Mesenchymal stem cell (in vitro differentiated cells and primary cell): ENCODE measurements around the gene TAF15.
A peak's percentile ranks its signal among the peaks of the same experiment; 100 is the strongest.

Source experiments
- DNase-seq: peaks from one replicate; pipeline ENCODE4 v3.0.0-alpha.2; 2013
- H2AFZ ChIP-seq: one replicate; pipeline ENCODE4 v1.6.1; 2013; ENCODE audit warnings: low read depth, mild to moderate bottlenecking, control low read depth, inconsistent platforms, low read length, moderate library complexity
- H2AK5ac ChIP-seq: 2 replicates; pipeline ENCODE4 v1.6.1; 2013; ENCODE audit warnings: low read length, moderate library complexity, mild to moderate bottlenecking, inconsistent platforms; ENCODE audit not compliant: severe bottlenecking
- H2BK120ac ChIP-seq: one replicate; pipeline ENCODE4 v1.6.1; 2013; ENCODE audit warnings: low read depth, mild to moderate bottlenecking, inconsistent platforms, low read length, moderate library complexity
- H2BK12ac ChIP-seq, 2 experiments: one replicate each; pipeline ENCODE4 v1.6.1; 2013; ENCODE audit warnings: inconsistent platforms in 2 of 2, low read length in 2 of 2, mild to moderate bottlenecking in 2 of 2, moderate library complexity in 2 of 2, control low read depth in 1 of 2
- H2BK15ac ChIP-seq: one replicate; pipeline ENCODE4 v1.6.1; 2013; ENCODE audit warnings: mild to moderate bottlenecking, low read depth, inconsistent platforms; ENCODE audit not compliant: poor library complexity, severe bottlenecking
- H2BK5ac ChIP-seq: 2 replicates; pipeline ENCODE4 v1.6.1; 2013; ENCODE audit warnings: low read depth, mild to moderate bottlenecking, low read length, control low read depth, inconsistent platforms; ENCODE audit not compliant: poor library complexity, severe bottlenecking
- H3K14ac ChIP-seq, 2 experiments: one replicate each; pipeline ENCODE4 v1.6.1; 2013; ENCODE audit warnings: inconsistent platforms in 2 of 2, low read length in 2 of 2, control low read depth in 1 of 2, mild to moderate bottlenecking in 1 of 2, moderate library complexity in 1 of 2
- H3K18ac ChIP-seq, 2 experiments: one replicate each; pipeline ENCODE4 v1.6.1; 2013; ENCODE audit warnings: inconsistent platforms in 2 of 2, low read length in 2 of 2, control low read depth in 1 of 2, low read depth in 1 of 2, mild to moderate bottlenecking in 1 of 2
- H3K23ac ChIP-seq, 2 experiments: one replicate each; pipeline ENCODE4 v1.6.1; 2013; ENCODE audit warnings: inconsistent platforms in 2 of 2, low read length in 2 of 2, mild to moderate bottlenecking in 2 of 2, moderate library complexity in 2 of 2, control low read depth in 1 of 2
- H3K27ac ChIP-seq: 2 replicates; pipeline ENCODE4 v1.5.1; 2013; ENCODE audit warnings: mild to moderate bottlenecking, moderate library complexity, low read length, control low read depth, inconsistent platforms; ENCODE audit not compliant: poor library complexity, severe bottlenecking
- H3K27me3 ChIP-seq, 2 experiments: 2 replicates each; pipeline versions ENCODE4 v1.6.1 to v1.7.0; 2013; ENCODE audit warnings: low read length in 2 of 2, mild to moderate bottlenecking in 2 of 2, moderate library complexity in 2 of 2, control low read depth in 1 of 2, inconsistent platforms in 1 of 2; ENCODE audit not compliant: control insufficient read depth in 1 of 2, insufficient read depth in 1 of 2
- H3K36me3 ChIP-seq, 2 experiments: 2 replicates each; pipeline versions ENCODE4 v1.6.1 to v1.7.0; 2013; ENCODE audit warnings: low read length in 2 of 2, control low read depth in 1 of 2, inconsistent platforms in 1 of 2, low read depth in 1 of 2, mild to moderate bottlenecking in 1 of 2; ENCODE audit not compliant: insufficient read depth in 2 of 2, control insufficient read depth in 1 of 2
- H3K4ac ChIP-seq, 2 experiments: one replicate each; pipeline ENCODE4 v1.6.1; 2013; ENCODE audit warnings: inconsistent platforms in 2 of 2, low read length in 2 of 2, mild to moderate bottlenecking in 2 of 2, moderate library complexity in 2 of 2, control low read depth in 1 of 2, low read depth in 1 of 2
- H3K4me1 ChIP-seq: 2 replicates; pipeline ENCODE4 v1.6.1; 2013; ENCODE audit warnings: low read depth, low read length, control low read depth; ENCODE audit not compliant: control insufficient read depth, insufficient read depth
- H3K4me2 ChIP-seq: 2 replicates; pipeline ENCODE4 v1.6.1; 2013; ENCODE audit warnings: low read length, mild to moderate bottlenecking, inconsistent platforms; ENCODE audit not compliant: poor library complexity, severe bottlenecking
- H3K4me3 ChIP-seq, 2 experiments: 2 replicates each; pipeline versions ENCODE4 v1.5.1 to v1.7.0; 2013; ENCODE audit warnings: low read length in 2 of 2, mild to moderate bottlenecking in 2 of 2, control low read depth in 1 of 2, low read depth in 1 of 2; ENCODE audit not compliant: insufficient read depth in 1 of 2
- H3K79me1 ChIP-seq: replicated peaks from 2 replicates; pipeline ENCODE4 v1.6.1; 2013; ENCODE audit warnings: mild to moderate bottlenecking, control low read depth, low read length, inconsistent platforms; ENCODE audit not compliant: poor library complexity, severe bottlenecking
- H3K9ac ChIP-seq: 2 replicates; pipeline ENCODE4 v1.7.0; 2013; ENCODE audit warnings: mild to moderate bottlenecking, low read length, moderate library complexity
- H3K9me3 ChIP-seq: 2 replicates; pipeline ENCODE4 v1.7.0; 2013; ENCODE audit warnings: mild to moderate bottlenecking, low read length; ENCODE audit not compliant: control insufficient read depth
- H4K8ac ChIP-seq: one replicate; pipeline ENCODE4 v1.6.1; 2013; ENCODE audit warnings: inconsistent platforms, mild to moderate bottlenecking, low read length, moderate library complexity
- H4K91ac ChIP-seq: one replicate; pipeline ENCODE4 v1.6.1; 2013; ENCODE audit warnings: mild to moderate bottlenecking, low read length, inconsistent platforms
- WGBS: methylation state at CpG from one replicate; pipeline ENCODE4 v1.1.7; 2013; ENCODE audit warnings: mixed read lengths; 5-methylcytosine and 5-hydroxymethylcytosine counted together

The TAF15 gene

DNA sequence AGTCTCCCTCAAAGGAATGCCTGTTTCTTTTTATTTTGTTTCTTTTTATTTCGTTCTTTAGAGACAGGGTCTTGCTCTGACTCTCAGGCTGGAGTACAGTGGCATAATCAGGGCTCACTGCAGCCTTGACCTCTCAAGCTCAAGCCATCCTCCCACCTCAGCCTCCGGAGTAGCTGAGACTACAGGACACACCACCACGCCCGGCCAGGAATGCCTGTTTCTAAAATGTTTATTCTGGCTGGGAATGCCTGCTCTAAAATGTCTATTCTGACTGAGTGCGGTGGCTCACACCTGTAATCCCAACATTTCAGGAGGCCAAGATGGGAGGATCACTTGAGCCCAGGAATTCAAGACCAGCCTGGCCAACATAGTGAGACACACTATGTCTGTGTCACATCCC, 11.4 kb upstream of the TAF15 start:
- Histone ChIP-seq H3K27me3 (peaks cover 65 to 87% of the 10 kb centered on the region in 2 experiments), H3K18ac (no peak overlapping the region), H3K14ac (no peak overlapping the region), H2BK5ac (no peak overlapping the region), H4K91ac (no peak overlapping the region), H3K4me3 (no peak overlapping the region), H3K4ac (no peak overlapping the region), H3K27ac (no peak overlapping the region), H3K9me3 (no peaks in the 10 kb centered on the region), H2BK15ac (no peak overlapping the region), H2BK120ac (no peak overlapping the region), H3K36me3 (no peaks in the 10 kb centered on the region), H2BK12ac (no peak overlapping the region), H2AK5ac (no peak overlapping the region), H3K79me1 (no peaks in the 10 kb centered on the region), H3K23ac (no peak overlapping the region), H4K8ac (no peak overlapping the region), H3K4me2 (no peak overlapping the region), H3K9ac (no peak overlapping the region), H3K4me1 (peaks cover 13% of the 10 kb centered on the region), H2AFZ (no peak overlapping the region)
- 86% methylated on average over 5 of the region's 5 CpGs for WGBS
- DNase-seq = no peak

DNA sequence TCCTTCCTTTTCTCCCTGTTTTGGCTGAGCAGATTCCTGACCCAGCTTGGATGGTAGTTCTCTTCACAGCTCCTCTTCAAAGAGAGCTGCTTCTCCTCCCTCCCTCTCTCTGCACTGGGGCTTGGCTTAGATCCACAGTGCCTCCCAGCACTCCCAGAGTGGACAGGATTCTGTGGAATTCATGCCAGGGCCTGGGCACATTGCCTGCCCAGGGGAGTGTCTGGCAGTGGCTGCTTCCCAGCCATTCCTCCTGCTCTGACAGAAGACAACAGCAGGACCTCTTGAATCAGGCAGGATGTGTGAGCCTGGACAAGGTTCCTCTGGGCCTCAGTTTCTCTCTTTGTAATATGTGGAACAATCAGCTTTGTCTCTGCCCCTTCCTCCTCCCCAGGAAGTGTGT, 9.3 kb upstream of the TAF15 start:
- Histone ChIP-seq H3K4me1 (peaks cover 9% of the 10 kb centered on the region), H3K9me3 (no peaks in the 10 kb centered on the region), H2BK15ac (no peak overlapping the region)

DNA sequence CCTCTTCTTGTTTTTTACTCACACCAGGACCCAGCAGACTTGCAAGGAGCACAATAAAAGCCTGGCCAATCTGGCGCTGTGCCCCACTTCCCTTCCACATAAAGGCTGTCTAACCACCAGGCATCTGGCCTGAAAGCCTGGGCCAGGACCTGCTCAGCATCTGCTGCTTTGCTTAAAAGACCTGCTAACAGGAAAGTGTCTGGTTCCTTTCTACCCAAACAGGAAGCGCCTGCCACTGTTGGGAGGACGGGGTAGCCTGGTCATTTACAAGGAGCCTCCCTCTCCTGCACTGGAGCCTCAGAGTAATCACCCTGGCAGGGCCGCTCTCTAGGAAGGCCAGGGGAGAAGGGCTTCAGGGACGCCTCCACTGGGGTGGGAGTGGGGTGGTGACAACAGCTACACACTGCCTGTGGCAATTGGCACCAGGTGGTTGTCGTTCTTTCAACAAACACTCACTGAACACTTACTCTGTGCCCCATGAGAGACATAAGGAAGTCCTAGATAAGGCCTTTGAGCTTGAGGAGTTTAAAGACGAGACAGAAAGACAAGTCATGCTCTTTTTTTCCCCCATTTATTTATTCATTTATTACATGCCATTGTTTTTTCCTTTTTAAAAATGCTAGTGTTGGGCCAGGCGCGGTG, 7.6 kb upstream of the TAF15 start:
- WGBS = 42% methylated on average over 5 of the region's 9 CpGs

More for the DNA sequence above, 9.3 kb upstream of the TAF15 start:
- peak overlapping the region; percentile 59 for H4K91ac ChIP-seq
- no peak overlapping the region for H2AK5ac ChIP-seq
- peaks cover 45 to 67% of the 10 kb centered on the region in 2 experiments for H3K27me3 ChIP-seq
- H2BK5ac ChIP-seq = no peak overlapping the region
- peak overlapping the region in 1 of 2 experiments; percentile 42 for H3K18ac ChIP-seq
- no peak for DNase-seq
- no peak overlapping the region for H3K4ac ChIP-seq
- no peak overlapping the region for H4K8ac ChIP-seq
- H3K23ac ChIP-seq = no peak overlapping the region
- no peak overlapping the region for H2AFZ ChIP-seq
- peak overlapping the region; percentile 56 for H2BK120ac ChIP-seq
- no peak overlapping the region for H3K4me3 ChIP-seq
- H2BK12ac ChIP-seq = no peak overlapping the region
- no peaks in the 10 kb centered on the region for H3K79me1 ChIP-seq
- no peak overlapping the region for H3K14ac ChIP-seq
- H3K27ac ChIP-seq = no peak overlapping the region
- no peaks in the 10 kb centered on the region for H3K36me3 ChIP-seq
- H3K4me2 ChIP-seq = no peak overlapping the region
- H3K9ac ChIP-seq = no peak overlapping the region

DNA sequence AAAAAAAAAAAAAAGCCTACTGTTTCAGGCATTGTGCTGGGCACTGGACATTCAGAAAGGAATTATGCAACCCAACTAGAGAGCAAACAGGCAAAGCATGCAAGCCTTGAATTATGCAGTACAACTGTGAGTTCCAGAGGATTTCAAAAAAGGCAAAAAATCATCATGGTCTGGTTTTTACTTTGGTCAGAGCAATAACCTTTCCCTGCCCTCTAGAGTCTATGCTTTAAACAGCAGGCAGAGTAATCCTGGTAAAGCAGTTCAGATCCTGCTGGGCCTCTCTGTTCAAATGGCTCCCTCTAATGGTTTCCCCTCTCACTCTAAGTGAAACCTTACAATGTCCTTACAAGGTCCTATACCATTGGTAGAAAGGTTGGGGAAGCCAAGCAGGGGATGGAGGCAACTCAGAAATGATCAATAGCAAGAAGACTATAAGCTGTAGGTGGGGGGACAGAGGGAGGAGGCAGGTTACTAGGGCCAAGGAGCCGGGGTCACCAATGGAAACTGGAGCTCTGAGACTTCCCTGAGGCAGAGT, 4.6 kb upstream of the TAF15 start:
- Histone ChIP-seq H3K9me3 (no peaks in the 10 kb centered on the region), H3K4me3 (no peak overlapping the region), H3K27ac (no peak overlapping the region), H2BK12ac (peak overlapping the region in 1 of 2 experiments; percentile 69), H3K27me3 (peaks cover 7 to 20% of the 10 kb centered on the region in 2 experiments), H3K4me1 (peaks cover 2% of the 10 kb centered on the region), H3K23ac (no peak overlapping the region), H2BK15ac (no peak overlapping the region), H2AFZ (no peak overlapping the region), H3K79me1 (no peaks in the 10 kb centered on the region), H4K91ac (no peak overlapping the region), H3K4ac (peak overlapping the region in 1 of 2 experiments; percentile 27), H2BK120ac (peak overlapping the region; percentile 35), H4K8ac (peak overlapping the region; percentile 61), H3K14ac (no peak overlapping the region), H3K9ac (no peak overlapping the region), H3K36me3 (no peaks in the 10 kb centered on the region), H2AK5ac (no peak overlapping the region), H3K18ac (peak overlapping the region in 1 of 2 experiments; percentile 15), H3K4me2 (no peak overlapping the region), H2BK5ac (no peak overlapping the region)
- DNase-seq = peak; percentile 95
- WGBS = no CpG with 5 or more reads among the region's 1 CpG

More for the DNA sequence above, 7.6 kb upstream of the TAF15 start:
- H2BK5ac ChIP-seq = no peak overlapping the region
- no peaks in the 10 kb centered on the region for H3K4me1 ChIP-seq
- H3K36me3 ChIP-seq = no peaks in the 10 kb centered on the region
- no peaks in the 10 kb centered on the region for H3K79me1 ChIP-seq
- H3K4me2 ChIP-seq = no peak overlapping the region
- peak overlapping the region in 1 of 2 experiments; percentile 30 for H3K14ac ChIP-seq
- peak; percentile 71 for DNase-seq
- H3K23ac ChIP-seq = no peak overlapping the region
- H2AK5ac ChIP-seq = no peak overlapping the region
- no peak overlapping the region for H3K27ac ChIP-seq
- peak overlapping the region; percentile 57 for H2BK15ac ChIP-seq
- peak overlapping the region; percentile 24 for H2AFZ ChIP-seq
- H3K9ac ChIP-seq = no peak overlapping the region
- H4K91ac ChIP-seq = peak overlapping the region; percentile 93
- peak overlapping the region; percentile 19 for H2BK120ac ChIP-seq
- H3K4me3 ChIP-seq = no peak overlapping the region
- peaks cover 30 to 50% of the 10 kb centered on the region in 2 experiments for H3K27me3 ChIP-seq
- H3K4ac ChIP-seq = peak overlapping the region; percentile 15 to 60
- H3K18ac ChIP-seq = peak overlapping the region in 1 of 2 experiments; percentile 70
- H3K9me3 ChIP-seq = no peaks in the 10 kb centered on the region
- H2BK12ac ChIP-seq = peak overlapping the region in 1 of 2 experiments; percentile 94
- H4K8ac ChIP-seq = peak overlapping the region; percentile 5
